Measurements from ENCODE around the gene DENND1B. TPM values are rescaled to one million over a fixed set of nuclear protein-coding genes. Genes with fewer than 3 reads are reported as not detected.
"Not testable (repeated sequence)": the region's sequence is repeated elsewhere in the genome, so short reads cannot be mapped to it uniquely, and the experiment has no call there.

DENND1B gene
- total and polyA plus RNA-seq, 12 donors, result 1.7 to 14.3 (median 6.5) TPM

- no peaks in the 10 kb centered on the region for H3K27me3 ChIP-seq
- H3K27ac ChIP-seq, result no peak overlapping the region
- no peaks in the 10 kb centered on the region for H3K36me3 ChIP-seq (replicated peaks in 1 of 2)
- H3K4me1 ChIP-seq (replicated peaks in 1 of 2), result peaks cover 0 to 10% of the 10 kb centered on the region in 2 donors
- TF ChIP-seq POLR2A (IDR thresholded peaks at IDR 0.05), result no peak
- TF ChIP-seq CTCF (IDR thresholded peaks at IDR 0.05), result no peak
- H3K4me3 ChIP-seq, result no peak overlapping the region
- DNase-seq, result no peak
- 56 to 64% (median 60%) methylated on average over 4 of the region's 4 CpGs for WGBS, 4 donors
- intact Hi-C loops (cut with DNase I), result no loop called here
- no peaks in the 10 kb centered on the region for H3K9me3 ChIP-seq (replicated peaks in 1 of 3)
Observed at GRCh38 chr1:197768014-197768805, 7.1 kb downstream of the DENND1B start.

GRCh38 chr1:197763769-197764168 lies 11.5 kb downstream of the DENND1B start:
- H3K9me3 ChIP-seq (replicated peaks in 1 of 3), result no peaks in the 10 kb centered on the region
- no peak for DNase-seq
- WGBS, 4 donors, result 67 to 80% (median 71%) methylated on average over 4 of the region's 4 CpGs
- H3K27ac ChIP-seq, result no peak overlapping the region
- no peak overlapping the region for H3K4me3 ChIP-seq
- H3K4me1 ChIP-seq (replicated peaks in 1 of 2), result peaks cover 0 to 6% of the 10 kb centered on the region in 2 donors
- intact Hi-C loops (cut with DNase I), result no loop called here
- H3K36me3 ChIP-seq (replicated peaks in 1 of 2), result no peaks in the 10 kb centered on the region
- TF ChIP-seq POLR2A (IDR thresholded peaks at IDR 0.05) (no peak), CTCF (IDR thresholded peaks at IDR 0.05) (no peak)
- H3K27me3 ChIP-seq, result no peaks in the 10 kb centered on the region

- no peaks in the 10 kb centered on the region for H3K36me3 ChIP-seq (replicated peaks in 1 of 2)
- H3K4me1 ChIP-seq (replicated peaks in 1 of 2), result peaks cover 0 to 6% of the 10 kb centered on the region in 2 donors
Observed at GRCh38 chr1:197763307-197763706, 12.0 kb downstream of the DENND1B start.

GRCh38 chr1:197761654-197762053 lies 13.6 kb downstream of the DENND1B start:
- Histone ChIP-seq H3K36me3 (replicated peaks in 1 of 2) (no peaks in the 10 kb centered on the region), H3K4me1 (replicated peaks in 1 of 2) (peaks cover 0 to 6% of the 10 kb centered on the region in 2 donors), H3K9me3 (replicated peaks in 1 of 3) (no peaks in the 10 kb centered on the region), H3K27ac (no peak overlapping the region), H3K4me3 (no peak overlapping the region), H3K27me3 (no peaks in the 10 kb centered on the region)
- DNase-seq, result no peak
- TF ChIP-seq POLR2A (IDR thresholded peaks at IDR 0.05), result no peak
- no peak for TF ChIP-seq CTCF (IDR thresholded peaks at IDR 0.05)
- 67 to 76% (median 71%) methylated on average over 2 of the region's 2 CpGs for WGBS, 4 donors
- intact Hi-C loops (cut with DNase I), result no loop called here

More at GRCh38 chr1:197763307-197763706, 12.0 kb downstream of the DENND1B start:
- Histone ChIP-seq H3K9me3 (replicated peaks in 1 of 3) (no peaks in the 10 kb centered on the region), H3K4me3 (no peak overlapping the region), H3K27me3 (no peaks in the 10 kb centered on the region), H3K27ac (no peak overlapping the region)
- DNase-seq, result no peak
- intact Hi-C loops (cut with DNase I), result no loop called here
- TF ChIP-seq CTCF (IDR thresholded peaks at IDR 0.05) (no peak), POLR2A (IDR thresholded peaks at IDR 0.05) (no peak)

- 73 to 88% (median 79%) methylated on average over 4 of the region's 4 CpGs for WGBS, 4 donors
Observed at GRCh38 chr1:197755553-197755952, 19.7 kb downstream of the DENND1B start.

GRCh38 chr1:197752652-197753164 lies 22.6 kb downstream of the DENND1B start:
- intact Hi-C loops (cut with DNase I); H3K4me1 ChIP-seq (replicated peaks in 1 of 2); H3K27ac ChIP-seq; H3K4me3 ChIP-seq; H3K9me3 ChIP-seq (replicated peaks in 1 of 3); H3K27me3 ChIP-seq; DNase-seq; H3K36me3 ChIP-seq (replicated peaks in 1 of 2): not testable (repeated sequence)
- 96 to 98% (median 97%) methylated on average over 6 of the region's 6 CpGs for WGBS, 4 donors

More at GRCh38 chr1:197755553-197755952, 19.7 kb downstream of the DENND1B start:
- H3K4me3 ChIP-seq; H3K4me1 ChIP-seq (replicated peaks in 1 of 2); DNase-seq; intact Hi-C loops (cut with DNase I); H3K36me3 ChIP-seq (replicated peaks in 1 of 2); H3K27ac ChIP-seq; H3K27me3 ChIP-seq; H3K9me3 ChIP-seq (replicated peaks in 1 of 3): not testable (repeated sequence)
